H1 (cell line): ENCODE measurements around the gene NDFIP2. TPM values are rescaled to one million over a fixed set of nuclear protein-coding genes. Genes with fewer than 3 reads are reported as not detected.

Source experiments
- CTCF ChIA-PET: fragments of 300-600 bp; sonication (Branson Sonifier 250); formaldehyde crosslinking; loops from one replicate; lab custom pipeline; 2021; ENCODE audit not compliant: partially characterized antibody; lab: Charles Lee
- POLR2A ChIA-PET: fragments of 300-600 bp; sonication (Branson Sonifier 250); formaldehyde crosslinking; loops from one replicate; lab custom pipeline; 2021; ENCODE audit warnings: inconsistent platforms; ENCODE audit not compliant: partially characterized antibody; lab: Charles Lee
- DNase-seq, 2 experiments: peaks; one replicate each; pipeline versions ENCODE4 v3.0.0 to v3.0.0-alpha.2; 2010 to 2022; ENCODE audit warnings: low spot score in 2 of 2, low read depth in 1 of 2, mixed read lengths in 1 of 2
- FAIRE-seq: peaks from 2 replicates; lab custom pipeline; 2011; peaks lifted over from hg19 to GRCh38; lab: Jason Lieb, UNC
- H2AFZ ChIP-seq: 2 replicates; pipeline ENCODE4 v1.8.1; 2012; ENCODE audit warnings: low read length, inconsistent platforms
- H2AK5ac ChIP-seq: 2 replicates; pipeline ENCODE4 v1.6.1; 2013; ENCODE audit warnings: low read depth, low read length
- H2BK120ac ChIP-seq: replicated peaks from 2 replicates; pipeline ENCODE3; 2013; ENCODE audit warnings: low read depth, low read length, inconsistent platforms
- H2BK12ac ChIP-seq: 2 replicates; pipeline ENCODE4 v1.6.1; 2013; ENCODE audit warnings: low read depth, low read length
- H2BK15ac ChIP-seq: 2 replicates; pipeline ENCODE4 v1.6.1; 2013; ENCODE audit warnings: low read length
- H2BK20ac ChIP-seq: 2 replicates; pipeline ENCODE4 v1.6.1; 2013; ENCODE audit warnings: low read length
- H2BK5ac ChIP-seq: 2 replicates; pipeline ENCODE4 v1.6.1; 2013; ENCODE audit warnings: low read depth, low read length
- H3K14ac ChIP-seq: 2 replicates; pipeline ENCODE4 v1.6.1; 2013; ENCODE audit warnings: inconsistent platforms; ENCODE audit not compliant: insufficient read length
- H3K18ac ChIP-seq: 2 replicates; pipeline ENCODE4 v1.6.1; 2013; ENCODE audit warnings: low read length; ENCODE audit errors: extremely low read depth
- H3K23ac ChIP-seq: 2 replicates; pipeline ENCODE4 v1.6.1; 2013; ENCODE audit warnings: inconsistent platforms; ENCODE audit not compliant: insufficient read length
- H3K23me2 ChIP-seq: 2 replicates; pipeline ENCODE4 v1.6.1; 2013; ENCODE audit warnings: low read depth, low read length
- H3K27ac ChIP-seq: 2 replicates; pipeline ENCODE4 v1.6.1; 2011; ENCODE audit warnings: low read depth, low read length, inconsistent platforms
- H3K27me3 ChIP-seq, 4 experiments: replicated peaks in 1 of 4; 1 replicate in 1 of 4; 2 replicates in 3 of 4; pipeline versions ENCODE4 v1.6.1 to v1.8.1; 2011 to 2013; ENCODE audit warnings: low read length in 3 of 4, mild to moderate bottlenecking in 3 of 4, inconsistent platforms in 2 of 4, mixed read lengths in 2 of 4, moderate library complexity in 1 of 4; ENCODE audit not compliant: control insufficient read depth in 3 of 4, insufficient read depth in 3 of 4; ENCODE audit errors: extremely low read depth in 1 of 4
- H3K36me3 ChIP-seq, 4 experiments: 2 replicates each; pipeline versions ENCODE4 v1.6.1 to v1.8.1; 2011 to 2013; ENCODE audit warnings: mild to moderate bottlenecking in 4 of 4, low read length in 3 of 4, moderate library complexity in 2 of 4, control low read depth in 1 of 4, inconsistent platforms in 1 of 4; ENCODE audit not compliant: insufficient read depth in 4 of 4, control insufficient read depth in 2 of 4
- H3K4ac ChIP-seq: replicated peaks from 2 replicates; pipeline ENCODE3; 2013; ENCODE audit warnings: low read length, low read depth, mixed read lengths, inconsistent platforms; ENCODE audit not compliant: insufficient read length
- H3K4me1 ChIP-seq, 4 experiments: replicated peaks in 1 of 4; 1 replicate in 1 of 4; 2 replicates in 3 of 4; pipeline versions ENCODE4 v1.6.1 to v1.8.1; 2011 to 2013; ENCODE audit warnings: low read length in 3 of 4, inconsistent platforms in 2 of 4, mixed read lengths in 1 of 4; ENCODE audit not compliant: insufficient read depth in 4 of 4, control insufficient read depth in 3 of 4
- H3K4me2 ChIP-seq, 2 experiments: 2 replicates each; pipeline versions ENCODE4 v1.6.1 to v1.8.1; 2011 to 2013; ENCODE audit warnings: low read depth in 2 of 2, low read length in 2 of 2, control low read depth in 1 of 2, inconsistent platforms in 1 of 2, mild to moderate bottlenecking in 1 of 2; ENCODE audit not compliant: insufficient read depth in 1 of 2
- H3K4me3 ChIP-seq, 4 experiments: fragments of 200-600, 300-600 bp in 1 of 4; sonication (generic), shearing (Covaris generic), sonication (Bioruptor Twin) in 1 of 4; 2 replicates each; pipeline versions ENCODE4 v1.5.1 to v1.8.1; 2011 to 2016; ENCODE audit warnings: low read length in 4 of 4, low read depth in 3 of 4, control low read depth in 2 of 4, inconsistent platforms in 2 of 4, mild to moderate bottlenecking in 2 of 4, mixed read lengths in 1 of 4, moderate library complexity in 1 of 4; ENCODE audit not compliant: insufficient read depth in 2 of 4; ENCODE audit errors: extremely low read depth in 1 of 4
- H3K56ac ChIP-seq: replicated peaks from 2 replicates; pipeline ENCODE3; 2013; ENCODE audit warnings: low read depth, mild to moderate bottlenecking, mixed read lengths, low read length, inconsistent platforms; ENCODE audit not compliant: insufficient read length
- H3K79me1 ChIP-seq: 2 replicates; pipeline ENCODE4 v1.6.1; 2013; ENCODE audit warnings: low read depth, low read length, control low read depth
- H3K79me2 ChIP-seq, 2 experiments: 2 replicates each; pipeline versions ENCODE4 v1.6.1 to v1.8.1; 2012 to 2013; ENCODE audit warnings: low read length in 2 of 2, mild to moderate bottlenecking in 2 of 2, inconsistent platforms in 1 of 2; ENCODE audit not compliant: insufficient read depth in 2 of 2, control insufficient read depth in 1 of 2
- H3K9ac ChIP-seq, 4 experiments: replicated peaks in 1 of 4; 1 replicate in 1 of 4; 2 replicates in 3 of 4; pipeline versions ENCODE4 v1.6.1 to v1.8.1; 2011 to 2013; ENCODE audit warnings: low read depth in 3 of 4, low read length in 3 of 4, control low read depth in 2 of 4, mild to moderate bottlenecking in 2 of 4, moderate library complexity in 2 of 4, inconsistent platforms in 1 of 4; ENCODE audit errors: extremely low read depth in 1 of 4
- H3K9me3 ChIP-seq, 2 experiments: 2 replicates each; pipeline versions ENCODE4 v1.6.1 to v1.8.1; 2012 to 2013; ENCODE audit warnings: mild to moderate bottlenecking in 2 of 2, moderate library complexity in 2 of 2, control low read depth in 1 of 2, inconsistent platforms in 1 of 2, low read depth in 1 of 2, low read length in 1 of 2, mixed read lengths in 1 of 2; ENCODE audit not compliant: insufficient read depth in 2 of 2
- H4K20me1 ChIP-seq, 2 experiments: replicated peaks in 1 of 2; 2 replicates each; pipeline versions ENCODE3 to v1.8.1; 2011 to 2013; ENCODE audit warnings: inconsistent platforms in 2 of 2, low read length in 2 of 2, mild to moderate bottlenecking in 1 of 2; ENCODE audit not compliant: insufficient read depth in 2 of 2, control insufficient read depth in 1 of 2
- H4K5ac ChIP-seq: 2 replicates; pipeline ENCODE4 v1.6.1; 2013; ENCODE audit warnings: low read length, low read depth, mixed read lengths, inconsistent platforms; ENCODE audit not compliant: insufficient read length
- H4K8ac ChIP-seq: 2 replicates; pipeline ENCODE4 v1.8.0; 2013; ENCODE audit warnings: mild to moderate bottlenecking, moderate library complexity, low read length, inconsistent platforms; ENCODE audit not compliant: insufficient read depth; ENCODE audit errors: extremely low read depth
- H4K91ac ChIP-seq: replicated peaks from 2 replicates; pipeline ENCODE3; 2013; ENCODE audit warnings: low read length, mixed read lengths, inconsistent platforms; ENCODE audit not compliant: insufficient read length
- ASH2L ChIP-seq: fragments of 200-600, 300-600 bp; sonication (generic); IDR thresholded peaks from one replicate; pipeline ENCODE4 v1.7.1; 2017; ENCODE audit warnings: low read length
- ATF2 ChIP-seq: IDR thresholded peaks from 2 replicates; pipeline ENCODE4 v1.6.1; 2012; ENCODE audit warnings: low read length, inconsistent platforms
- CREB1 ChIP-seq: IDR thresholded peaks from 2 replicates; pipeline ENCODE4 v1.6.1; 2012; ENCODE audit warnings: inconsistent platforms
- GABPA ChIP-seq: IDR thresholded peaks from 2 replicates; pipeline ENCODE4 v1.6.1; 2011; ENCODE audit warnings: mild to moderate bottlenecking, low read length, moderate library complexity, borderline replicate concordance; ENCODE audit not compliant: insufficient read depth
- NRF1 ChIP-seq: IDR thresholded peaks from 2 replicates; pipeline ENCODE4 v1.6.1; 2011; ENCODE audit warnings: mild to moderate bottlenecking, low read depth, low read length, improper control_type of control experiment
- POLR2AphosphoS5 ChIP-seq: IDR thresholded peaks from 2 replicates; pipeline ENCODE4 v1.6.1; 2011; ENCODE audit warnings: low read depth, low read length
- RAD21 ChIP-seq, 2 experiments: IDR thresholded peaks in 1 of 2; conservative IDR thresholded peaks in 1 of 2; 2 replicates each; pipeline ENCODE4 v1.6.1; 2011; ENCODE audit warnings: low read depth in 2 of 2, low read length in 2 of 2, improper control_type of control experiment in 1 of 2, inconsistent platforms in 1 of 2, mild to moderate bottlenecking in 1 of 2, moderate library complexity in 1 of 2
- RBBP5 ChIP-seq: IDR thresholded peaks from 2 replicates; pipeline ENCODE4 v1.7.1; 2012; ENCODE audit warnings: low read depth, mild to moderate bottlenecking, inconsistent platforms, low read length, moderate library complexity, borderline replicate concordance
- SIX5 ChIP-seq: IDR thresholded peaks from 2 replicates; pipeline ENCODE4 v1.6.1; 2011; ENCODE audit warnings: mild to moderate bottlenecking, low read depth, low read length
- SP1 ChIP-seq: IDR thresholded peaks from 2 replicates; pipeline ENCODE4 v1.6.1; 2011; ENCODE audit warnings: low read depth, low read length
- YY1 ChIP-seq: IDR thresholded peaks from 2 replicates; pipeline ENCODE4 v1.6.1; 2011; ENCODE audit warnings: low read depth, mild to moderate bottlenecking, low read length
- whole genome bisulfite sequencing, 2 experiments: shearing (Covaris generic) in 1 of 2; methylation state at CpG; one replicate each; pipeline versions ENCODE4 v1.1.6 to v1.1.7; 2013 to 2015; ENCODE audit warnings: low lambda C conversion rate in 2 of 2, mixed read lengths in 2 of 2, inconsistent platforms in 1 of 2, low coverage in 1 of 2, missing lambda C conversion rate in 1 of 2; ENCODE audit not compliant: insufficient replicate concordance in 2 of 2, insufficient coverage in 1 of 2, insufficient read length in 1 of 2; ENCODE audit errors: extremely low coverage in 1 of 2, missing lambda C conversion rate in 1 of 2; 5-methylcytosine and 5-hydroxymethylcytosine counted together
- polyA plus RNA-seq, 7 experiments: library from polyadenylated mRNA; depleted of rRNA in 3 of 7; stranded (reverse) in 5 of 7; unstranded in 2 of 7; fragments of >200 nt in 5 of 7; fragments of 200-250 nt in 2 of 7; gene quantifications; 1 replicate in 5 of 7; 2 replicates in 1 of 7; 4 replicates in 1 of 7; pipeline versions ENCODE4 v1.2.1 to v1.2.3, GENCODE V29; 2011 to 2013; ENCODE audit warnings: missing spikeins in 2 of 7, mixed read lengths in 2 of 7
- total RNA-seq: library from RNA; stranded (reverse); fragmentation: NEBNext Ultra II Directional; extraction: Animal tissue kit (Norgen Biotek cat#: 25700); gene quantifications from 2 replicates; pipeline ENCODE4 v1.2.1, GENCODE V29; 2021
- TF ChIP-seq, protein P1 (sequence below): IDR thresholded peaks from 2 replicates; pipeline ENCODE4 v1.6.1; 2012; ENCODE audit warnings: inconsistent platforms

The NDFIP2 gene
- total and polyA plus RNA-seq, 2 of the 8 experiments (the other 6 are each of a cell fraction or from before 2014, with no cell fraction given), result 11.1 to 32.9 TPM

DNA sequence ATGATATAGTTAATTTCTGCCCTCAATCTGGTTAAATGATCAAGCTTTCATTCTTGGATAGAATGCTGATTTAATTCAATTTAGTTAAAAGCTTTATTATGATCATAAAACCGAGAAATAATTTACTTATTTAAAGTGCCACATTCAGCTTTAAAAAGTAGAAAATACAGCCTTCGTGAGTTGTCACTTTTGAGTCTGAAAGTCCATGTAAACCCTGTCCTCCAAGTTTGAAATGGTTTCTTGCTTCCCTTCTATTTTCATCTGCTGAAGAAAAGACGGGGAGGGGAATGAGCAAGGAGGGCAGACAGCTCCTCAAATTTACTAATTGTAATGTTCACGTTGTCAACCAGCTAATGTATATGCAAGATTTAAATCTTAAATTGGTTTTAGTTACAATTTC is 59.5 kb downstream of the NDFIP2 start:
- Histone ChIP-seq H3K23ac (no peak overlapping the region), H2BK12ac (no peak overlapping the region), H4K91ac (no peak overlapping the region), H2AK5ac (no peak overlapping the region), H4K20me1 (peaks cover 0 to 1% of the 10 kb centered on the region in 2 experiments), H2BK20ac (no peak overlapping the region), H3K27me3 (no peaks in the 10 kb centered on the region), H2AFZ (no peak overlapping the region), H3K9me3 (no peaks in the 10 kb centered on the region), H4K5ac (no peak overlapping the region), H2BK5ac (no peak overlapping the region), H3K9ac (no peak overlapping the region), H3K4me1 (peaks cover 0 to 5% (median 2%) of the 10 kb centered on the region in 4 experiments; a peak in 4 of 7 replicates), H4K8ac (no peak overlapping the region), H2BK120ac (no peak overlapping the region), H3K14ac (no peak overlapping the region), H3K79me2 (no peaks in the 10 kb centered on the region), H3K23me2 (no peaks in the 10 kb centered on the region), H3K18ac (no peak overlapping the region), H3K36me3 (no peaks in the 10 kb centered on the region; a peak in 1 of 8 replicates), H2BK15ac (no peak overlapping the region), H3K79me1 (no peaks in the 10 kb centered on the region), H3K56ac (no peak overlapping the region), H3K4me2 (no peak overlapping the region), H3K4ac (no peak overlapping the region), H3K27ac (no peak overlapping the region), H3K4me3 (no peak overlapping the region)
- POLR2A ChIA-PET, result interaction anchor here (0.6 kb wide), 1 partner anchor 808 kb away, joined by 3 read pairs; no protein-coding TSS in a partner anchor
- FAIRE-seq (no peak), DNase-seq (no peak)
- WGBS, 2 experiments, result 87% methylated on average over 4 of the region's 4 CpGs; no CpG with 5 or more reads in 1 of the 2 experiments
- CTCF ChIA-PET, result interaction anchor here (0.8 to 8.0 kb wide), 17 partner anchors 9 to 145 kb away, joined by 3 to 111 read pairs (median 3); no protein-coding TSS in a partner anchor
- TF ChIP-seq POLR2AphosphoS5, result no peak
- no peak for TF ChIP-seq CREB1
- no peak for TF ChIP-seq SIX5
- no peak for TF ChIP-seq RAD21 (IDR thresholded peaks at IDR 0.05 in 1 of 2, conservative IDR thresholded peaks at IDR 0.05 in 1 of 2; ENCODE audit: low read depth in 2 of 2, low read length in 2 of 2)
- TF ChIP-seq RBBP5, result no peak
- no peak for TF ChIP-seq ATF2
- TF ChIP-seq, protein P1, sequence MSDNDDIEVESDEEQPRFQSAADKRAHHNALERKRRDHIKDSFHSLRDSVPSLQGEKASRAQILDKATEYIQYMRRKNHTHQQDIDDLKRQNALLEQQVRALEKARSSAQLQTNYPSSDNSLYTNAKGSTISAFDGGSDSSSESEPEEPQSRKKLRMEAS, result no peak
- TF ChIP-seq YY1, result no peak
- no peak for TF ChIP-seq ASH2L
- TF ChIP-seq NRF1, result no peak
- no peak for TF ChIP-seq GABPA
- no peak for TF ChIP-seq SP1
